Head of caudate nucleus (tissue), 42 donors: ENCODE measurements around the gene LUZP4.
"Not testable (repeated sequence)": the region's sequence is repeated elsewhere in the genome, so short reads cannot be mapped to it uniquely, and the experiment has no call there.

Experiments
- DNase-seq, 42 donors: peaks; one replicate each; pipeline versions ENCODE4 v3.0.0 to v3.0.0-alpha.2; 2020 to 2021; ENCODE audit warnings: mixed read lengths in 7 of 42
- intact Hi-C: fragments of 100-400 bp; cut with DNase I; formaldehyde crosslinking; loops from one replicate; pipeline ENCODE4 v1.15.0; 2022

Gene LUZP4

DNA sequence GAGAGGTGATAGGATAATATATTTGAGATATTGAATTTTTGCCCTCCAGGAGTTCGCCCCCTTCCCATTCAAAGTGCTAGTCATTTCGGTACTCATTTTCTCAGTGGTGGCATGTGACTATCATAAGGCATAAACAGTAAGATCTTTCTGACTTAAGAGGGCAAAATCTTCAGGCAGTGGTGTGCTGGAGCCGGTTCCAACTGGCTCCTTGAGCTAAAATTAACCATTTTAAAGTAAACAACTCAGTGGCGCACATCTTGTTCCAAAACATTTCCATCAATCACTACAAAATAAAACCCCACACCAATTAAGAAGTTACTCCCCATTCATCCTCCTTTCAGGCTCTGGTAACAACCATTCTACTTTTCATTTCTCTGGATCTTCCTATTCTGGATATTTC lies 43.3 kb downstream of the LUZP4 start:
- intact Hi-C loops = no loop called here
- DNase-seq = no peak

DNA sequence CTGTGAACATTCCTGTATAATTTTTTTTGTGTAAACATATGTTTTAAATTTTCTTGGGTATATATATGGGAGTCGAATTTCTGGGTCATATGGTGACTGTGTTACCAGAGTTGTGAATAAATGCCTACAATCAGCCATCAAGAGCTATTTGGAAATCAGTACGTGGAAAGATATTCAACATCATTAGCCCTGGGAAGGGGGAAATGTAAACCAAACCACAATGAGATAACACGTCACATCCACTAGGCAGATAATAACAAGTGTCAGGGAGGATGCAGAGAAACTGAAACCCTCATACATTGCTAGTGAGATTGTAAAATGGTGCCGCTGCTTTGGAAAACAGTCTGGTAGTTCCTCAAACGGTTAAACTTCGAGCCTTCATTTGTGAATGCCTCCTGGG lies 43.9 kb downstream of the LUZP4 start:
- no peak for DNase-seq
- intact Hi-C loops = no loop called here

DNA sequence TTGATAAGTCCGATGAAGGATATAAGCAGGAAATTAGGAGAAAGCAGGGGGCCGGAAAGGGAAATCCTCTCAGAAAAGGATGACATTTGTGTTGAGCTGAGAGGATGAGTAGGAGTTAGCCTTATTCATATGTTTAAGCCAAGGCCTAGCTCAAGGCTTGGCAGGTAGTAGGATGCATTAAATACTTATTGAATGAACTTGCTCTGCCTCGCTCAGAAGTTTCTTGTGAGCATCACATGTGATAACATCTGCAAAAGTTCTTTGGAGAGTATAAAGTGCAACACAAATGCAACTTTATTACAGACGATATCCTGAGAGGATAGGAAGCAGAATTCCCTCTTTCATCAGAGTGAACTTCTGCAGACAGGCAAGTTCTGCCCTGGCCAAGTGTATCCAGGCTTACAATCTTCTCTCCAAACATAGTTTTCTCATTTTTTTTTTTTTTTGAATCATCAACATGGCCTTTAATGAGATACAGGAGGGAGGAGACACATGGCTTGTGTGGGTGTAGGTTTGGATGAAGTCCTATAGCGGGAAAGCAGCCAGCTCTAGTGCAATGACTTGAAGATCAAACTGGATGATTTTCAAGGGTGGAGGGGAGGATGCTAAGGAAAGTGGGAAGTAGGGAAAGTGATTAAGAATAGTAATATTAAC lies 48.1 kb downstream of the LUZP4 start:
- DNase-seq = peak in 1 of 42 donors; percentile 18
- intact Hi-C loops = no loop called here

DNA sequence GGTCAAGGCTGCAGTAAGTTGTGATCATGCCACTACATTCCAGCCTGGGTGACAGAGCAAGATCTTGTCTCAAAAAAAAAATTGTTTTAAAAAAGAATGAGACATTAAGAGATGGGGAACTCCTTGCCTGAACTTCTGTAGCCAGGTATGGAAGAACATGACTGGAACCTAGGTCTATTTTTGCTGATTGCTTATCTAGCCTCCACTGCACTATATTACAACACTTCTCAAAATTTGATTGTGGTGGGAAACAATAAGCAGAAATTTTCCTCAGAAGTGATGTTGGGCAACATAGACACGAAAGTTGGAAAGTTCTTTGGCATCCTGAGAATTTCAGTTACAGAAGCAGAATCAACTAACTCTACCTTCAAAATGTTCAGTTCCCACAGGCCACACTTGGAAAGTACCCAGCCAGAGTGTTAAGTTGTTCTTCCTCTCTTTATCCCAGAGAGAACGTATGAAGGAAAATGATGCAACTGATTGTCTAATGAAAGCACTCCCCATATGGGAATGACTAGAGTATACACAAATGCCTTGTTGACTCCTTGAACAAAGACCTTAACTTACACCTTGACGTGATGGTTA lies 50.0 kb downstream of the LUZP4 start:
- DNase-seq = no peak
- intact Hi-C loops = no loop called here

DNA sequence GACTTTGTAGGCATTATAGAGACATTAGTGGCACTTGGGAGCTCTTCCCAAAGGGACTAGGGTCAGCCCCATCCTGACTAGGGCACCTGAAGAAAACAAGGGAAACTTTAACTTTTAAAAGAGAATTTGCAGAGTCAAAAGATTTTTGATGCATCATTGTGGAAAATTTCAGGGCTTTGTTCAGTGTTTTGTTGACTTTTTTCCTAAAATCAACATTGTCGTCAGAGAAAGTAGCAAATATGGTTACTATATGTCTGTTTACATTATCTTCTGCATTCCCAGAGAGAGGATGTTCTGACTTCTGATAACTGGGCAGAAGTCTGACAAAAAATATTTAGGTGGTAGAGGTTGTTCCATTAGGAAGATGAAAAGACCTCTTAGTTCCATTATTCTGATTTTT lies 51.9 kb downstream of the LUZP4 start:
- intact Hi-C loops = no loop called here
- no peak for DNase-seq

DNA sequence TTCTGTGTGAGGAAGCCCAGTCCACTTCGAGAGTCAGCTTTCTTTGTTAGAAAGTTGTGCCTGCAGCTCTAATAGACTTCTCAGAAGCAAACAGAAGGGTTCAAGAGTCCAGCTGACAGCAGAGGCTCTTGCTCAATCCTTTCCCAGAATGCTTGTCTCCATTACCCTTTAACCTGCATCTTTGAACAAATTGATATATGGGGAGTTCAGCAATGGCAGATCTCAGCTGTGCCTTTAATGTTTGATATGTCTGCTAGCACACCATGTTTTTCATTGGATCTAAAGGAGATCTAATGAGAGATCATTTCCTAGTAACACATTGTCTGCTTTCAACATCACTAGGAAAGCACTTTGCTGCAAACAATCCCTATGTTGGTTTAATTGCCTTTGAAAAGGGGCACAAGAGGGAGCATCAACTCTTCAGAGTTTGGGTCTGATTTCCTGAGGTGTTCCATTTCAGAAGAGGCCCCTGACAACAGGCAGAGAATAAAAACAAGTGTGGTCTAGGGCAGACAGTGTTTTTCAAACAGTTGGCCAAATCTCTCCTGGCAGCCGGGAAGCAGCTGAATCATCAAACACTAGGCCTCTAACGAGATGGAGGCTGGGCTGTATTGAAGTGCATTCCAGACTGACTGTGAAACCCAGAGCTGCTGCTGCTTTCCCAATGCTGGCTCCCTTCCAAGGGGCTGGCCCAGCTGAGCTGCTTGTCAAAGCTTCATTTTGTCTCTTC lies 55.5 kb downstream of the LUZP4 start:
- peak; percentile 40 to 93 (median 80) for DNase-seq
- intact Hi-C loops = no loop called here

DNA sequence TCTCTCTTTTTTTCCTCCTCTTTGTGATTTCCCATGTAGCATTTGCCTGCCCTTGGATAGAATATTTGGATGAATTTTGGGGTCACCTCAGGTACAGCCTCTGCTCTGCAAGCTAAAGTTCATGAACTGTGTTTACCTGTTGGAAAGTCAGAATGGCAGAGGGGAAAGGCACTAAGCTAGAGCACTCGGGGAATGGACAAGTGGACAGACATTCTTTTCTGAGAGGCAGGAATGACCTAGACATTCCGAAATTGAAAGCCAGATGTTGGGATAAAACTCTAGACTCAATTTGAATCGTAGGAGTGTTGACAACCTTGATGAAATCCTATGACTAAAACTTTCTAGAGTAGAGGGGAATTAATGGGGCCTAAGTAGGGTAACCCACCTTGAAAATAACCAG lies 56.1 kb downstream of the LUZP4 start:
- DNase-seq = no peak
- intact Hi-C loops = no loop called here

DNA sequence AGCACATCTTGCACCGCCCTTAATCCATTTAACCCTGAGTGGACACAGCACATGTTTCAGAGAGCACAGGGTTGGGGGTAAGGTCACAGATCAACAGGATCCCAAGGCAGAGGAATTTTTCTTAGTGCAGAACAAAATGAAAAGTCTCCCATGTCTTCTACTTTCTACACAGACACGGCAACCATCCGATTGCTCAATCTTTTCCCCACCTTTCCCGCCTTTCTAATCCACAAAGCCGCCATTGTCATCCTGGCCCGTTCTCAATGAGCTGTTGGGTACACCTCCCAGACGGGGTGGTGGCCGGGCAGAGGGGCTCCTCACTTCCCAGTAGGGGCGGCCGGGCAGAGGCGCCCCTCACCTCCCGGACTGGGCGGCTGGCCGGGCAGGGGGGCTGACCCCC lies 57.2 kb downstream of the LUZP4 start:
- intact Hi-C loops, DNase-seq: not testable (repeated sequence)

DNA sequence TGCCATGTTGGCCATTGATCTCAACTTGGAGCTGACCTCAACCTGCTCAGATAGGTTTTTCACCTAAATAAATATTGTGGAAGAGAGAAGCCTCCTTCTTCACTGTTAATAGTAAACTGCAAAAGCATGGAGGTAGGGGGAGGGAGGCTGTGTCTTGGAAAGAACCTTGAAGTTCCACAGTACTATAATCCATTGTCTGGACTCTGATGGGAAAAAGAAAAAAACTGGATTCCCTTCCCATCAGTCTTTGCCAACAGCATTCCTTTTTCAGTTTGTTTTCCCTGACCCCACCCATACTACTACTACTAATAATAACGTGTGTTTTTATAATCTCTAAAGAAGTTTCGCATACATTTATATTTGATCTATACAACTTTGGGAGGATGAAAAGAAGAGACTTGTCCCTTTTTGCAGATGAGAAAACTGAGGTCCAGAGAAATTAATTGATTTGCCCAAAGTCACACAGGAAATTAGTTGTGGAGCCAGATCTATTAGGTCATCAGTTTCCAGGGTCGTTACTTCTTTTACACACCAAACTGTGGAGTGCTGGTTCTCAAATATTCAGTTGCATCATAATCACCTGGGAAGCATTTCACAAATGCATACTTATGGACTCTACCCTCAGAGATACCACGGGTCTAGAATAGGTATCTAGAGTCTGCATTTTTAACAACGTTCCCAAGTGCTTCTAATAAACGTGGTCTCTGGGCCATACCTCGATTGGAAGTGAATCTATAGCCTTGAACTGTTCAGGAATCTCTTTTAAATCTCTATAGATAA lies 59.1 kb downstream of the LUZP4 start:
- no peak for DNase-seq
- intact Hi-C loops = no loop called here

DNA sequence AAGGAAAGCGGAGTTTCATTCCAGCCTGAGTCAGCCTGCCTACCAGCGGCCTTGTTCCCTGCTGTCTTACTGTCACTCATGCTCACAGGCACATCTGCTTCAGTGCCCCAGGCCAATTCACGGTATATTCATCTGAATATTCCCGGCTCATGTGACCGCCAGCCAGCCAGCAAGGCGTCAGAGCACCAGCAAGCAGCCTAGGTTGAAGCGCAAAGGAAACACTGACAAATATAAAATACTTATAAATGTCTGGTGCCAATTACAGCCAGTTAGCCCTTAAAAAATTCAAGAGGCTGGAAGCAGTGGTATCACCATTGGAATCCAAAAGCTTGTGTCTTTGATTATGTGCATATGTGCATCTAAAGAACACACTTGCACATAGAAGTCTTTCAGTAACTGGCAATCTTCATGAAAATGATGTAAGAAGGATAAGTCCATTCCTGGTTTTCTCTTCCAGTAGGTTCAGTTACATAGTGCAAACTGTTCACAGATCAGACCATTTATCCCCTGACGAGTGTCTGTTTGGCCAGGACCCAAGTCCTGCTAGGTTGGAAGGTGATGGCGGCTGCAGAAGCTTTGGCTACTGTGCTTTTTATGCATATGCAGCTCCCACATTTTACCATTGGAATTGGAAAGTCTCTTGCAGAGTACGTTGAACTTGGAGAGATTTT lies 61.3 kb downstream of the LUZP4 start:
- intact Hi-C loops = no loop called here
- DNase-seq = no peak

DNA sequence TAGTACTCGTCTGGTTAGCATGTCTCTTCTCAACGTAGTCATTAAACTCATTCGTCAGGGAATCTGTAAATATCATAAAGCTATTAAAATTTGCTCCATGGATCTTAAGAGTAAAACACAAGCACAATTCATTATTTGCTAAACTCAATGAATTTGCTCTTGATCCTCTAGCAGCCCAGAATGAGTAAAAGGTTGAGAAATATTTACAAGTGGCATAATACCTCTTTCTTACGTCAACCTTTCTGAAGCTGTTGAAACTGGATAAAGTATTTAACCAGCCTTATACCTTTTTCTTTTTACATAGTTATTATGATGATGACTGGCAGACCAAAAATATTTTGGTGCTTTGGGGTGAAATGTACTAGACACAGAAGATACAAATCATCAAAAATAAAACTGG lies 66.9 kb downstream of the LUZP4 start:
- intact Hi-C loops = no loop called here
- no peak for DNase-seq
